ENCODE data around the gene CSTB. TPM values are rescaled to one million over a fixed set of nuclear protein-coding genes. Genes with fewer than 3 reads are reported as not detected.
A peak's percentile ranks its signal among the peaks of the same experiment; 100 is the strongest.

Gene CSTB
- total RNA-seq, 1 donor from 2014 or later, result 42.6 TPM

GRCh38 chr21:43741423-43742096 lies 34.5 kb downstream of the CSTB start:
- TF ChIP-seq, protein P1, sequence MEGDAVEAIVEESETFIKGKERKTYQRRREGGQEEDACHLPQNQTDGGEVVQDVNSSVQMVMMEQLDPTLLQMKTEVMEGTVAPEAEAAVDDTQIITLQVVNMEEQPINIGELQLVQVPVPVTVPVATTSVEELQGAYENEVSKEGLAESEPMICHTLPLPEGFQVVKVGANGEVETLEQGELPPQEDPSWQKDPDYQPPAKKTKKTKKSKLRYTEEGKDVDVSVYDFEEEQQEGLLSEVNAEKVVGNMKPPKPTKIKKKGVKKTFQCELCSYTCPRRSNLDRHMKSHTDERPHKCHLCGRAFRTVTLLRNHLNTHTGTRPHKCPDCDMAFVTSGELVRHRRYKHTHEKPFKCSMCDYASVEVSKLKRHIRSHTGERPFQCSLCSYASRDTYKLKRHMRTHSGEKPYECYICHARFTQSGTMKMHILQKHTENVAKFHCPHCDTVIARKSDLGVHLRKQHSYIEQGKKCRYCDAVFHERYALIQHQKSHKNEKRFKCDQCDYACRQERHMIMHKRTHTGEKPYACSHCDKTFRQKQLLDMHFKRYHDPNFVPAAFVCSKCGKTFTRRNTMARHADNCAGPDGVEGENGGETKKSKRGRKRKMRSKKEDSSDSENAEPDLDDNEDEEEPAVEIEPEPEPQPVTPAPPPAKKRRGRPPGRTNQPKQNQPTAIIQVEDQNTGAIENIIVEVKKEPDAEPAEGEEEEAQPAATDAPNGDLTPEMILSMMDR (IDR thresholded peaks at IDR 0.05; ENCODE audit: unreplicated experiment), result no peak
- DNase-seq (ENCODE audit: low spot score, unreplicated experiment), result no peak
- no peaks in the 10 kb centered on the region for H3K27me3 Mint-ChIP-seq
- peak overlapping the region; percentile 29 for H3K27ac Mint-ChIP-seq
- H3K36me3 Mint-ChIP-seq (ENCODE audit: insufficient read depth), result peaks cover 3% of the 10 kb centered on the region
- no peaks in the 10 kb centered on the region for H3K9me3 Mint-ChIP-seq (ENCODE audit: low read depth)
- H3K4me1 Mint-ChIP-seq (ENCODE audit: low read depth), result peaks cover 8% of the 10 kb centered on the region
- H3K4me3 Mint-ChIP-seq (ENCODE audit: low read depth), result peak overlapping the region; percentile 45

DNA sequence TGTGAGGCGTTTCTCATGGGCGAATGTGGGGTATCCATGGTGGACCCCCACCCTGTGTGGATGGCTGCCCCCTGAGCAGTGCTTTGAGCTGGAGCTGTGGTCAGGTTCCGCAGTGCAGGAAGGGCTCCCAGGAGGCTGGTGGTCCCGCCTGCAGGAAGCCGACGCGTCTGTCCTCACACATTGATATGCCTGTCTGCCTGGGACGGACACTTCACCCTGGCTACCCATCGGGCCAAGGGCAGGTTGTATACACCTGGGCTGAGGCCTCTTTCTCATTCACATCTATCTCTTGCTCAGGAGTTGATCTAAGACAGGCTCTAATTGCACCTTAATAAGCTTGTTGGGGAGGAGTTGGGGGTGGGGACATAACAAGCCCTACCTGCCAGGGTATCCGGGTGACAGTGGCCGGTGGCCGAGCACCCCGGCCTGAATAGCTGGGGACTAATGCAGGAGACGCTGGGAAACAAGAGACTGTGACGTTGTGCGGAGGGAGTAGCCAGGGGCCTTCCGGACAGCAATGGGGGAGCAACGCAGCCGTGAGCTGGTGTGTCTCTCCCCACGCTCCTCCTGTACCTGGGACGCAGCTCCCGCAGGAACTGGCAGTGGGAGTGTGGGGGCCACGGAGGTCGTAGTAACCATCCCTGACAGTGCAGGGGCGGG lies 35.5 kb downstream of the CSTB start:
- Mint-ChIP-seq H3K27me3 (no peaks in the 10 kb centered on the region), H3K4me3 (ENCODE audit: low read depth) (peak overlapping the region; percentile 63), H3K4me1 (ENCODE audit: low read depth) (peaks cover 8% of the 10 kb centered on the region), H3K27ac (peak overlapping the region; percentile 96), H3K36me3 (ENCODE audit: insufficient read depth) (peaks cover 3% of the 10 kb centered on the region), H3K9me3 (ENCODE audit: low read depth) (no peaks in the 10 kb centered on the region)
- peak; percentile 31 for DNase-seq (ENCODE audit: low spot score, unreplicated experiment)
- TF ChIP-seq, protein P1 (IDR thresholded peaks at IDR 0.05; ENCODE audit: unreplicated experiment), result no peak

- Mint-ChIP-seq H3K4me3 (ENCODE audit: low read depth) (no peak overlapping the region), H3K27me3 (no peaks in the 10 kb centered on the region), H3K36me3 (ENCODE audit: insufficient read depth) (peaks cover 2% of the 10 kb centered on the region), H3K4me1 (ENCODE audit: low read depth) (peaks cover 8% of the 10 kb centered on the region), H3K9me3 (ENCODE audit: low read depth) (no peaks in the 10 kb centered on the region), H3K27ac (peak overlapping the region; percentile 96)
- DNase-seq (ENCODE audit: low spot score, unreplicated experiment), result no peak
- TF ChIP-seq, protein P1 (IDR thresholded peaks at IDR 0.05; ENCODE audit: unreplicated experiment), result no peak
Observed at GRCh38 chr21:43739621-43740435, 36.3 kb downstream of the CSTB start.

DNA sequence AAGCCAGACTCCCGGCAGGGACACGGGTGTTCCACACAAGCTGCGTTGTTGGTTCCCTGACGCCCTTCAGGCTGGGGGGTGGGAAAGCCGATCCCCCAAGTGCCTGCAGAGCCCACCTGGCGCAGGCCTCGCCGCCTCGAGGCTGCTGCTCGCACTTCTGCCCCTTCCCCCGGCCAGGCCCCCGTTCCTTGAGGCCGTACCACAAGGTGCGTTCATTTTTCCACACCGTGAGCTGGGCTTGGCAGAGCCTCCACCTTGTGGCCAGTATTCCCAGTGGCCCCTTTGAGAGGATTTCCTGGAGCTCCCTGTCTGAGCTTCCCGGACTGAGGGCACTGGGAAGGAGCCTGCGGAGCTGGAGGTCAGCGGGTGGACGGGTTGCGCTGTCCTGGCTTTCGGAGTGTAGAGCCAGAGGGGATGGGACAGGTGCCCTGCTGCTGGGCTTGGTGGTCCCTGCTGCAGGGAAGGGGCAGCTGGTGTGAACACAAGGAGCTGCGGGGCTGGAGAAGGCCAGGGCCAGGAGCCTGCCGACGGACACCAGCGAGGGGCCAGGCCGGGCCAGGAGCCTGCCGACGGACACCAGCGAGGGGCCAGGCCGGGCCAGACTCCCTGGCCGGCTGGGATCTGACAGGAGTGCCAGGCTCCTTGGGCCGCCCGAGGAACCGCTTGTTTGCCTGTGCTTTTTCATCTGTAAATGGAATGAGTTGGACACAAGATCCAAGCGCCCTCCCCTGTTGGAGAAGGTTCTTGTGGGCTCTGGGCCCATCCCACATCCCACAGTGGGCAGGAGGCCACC lies 38.8 kb downstream of the CSTB start:
- Mint-ChIP-seq H3K27ac (no peak overlapping the region), H3K9me3 (ENCODE audit: low read depth) (no peaks in the 10 kb centered on the region), H3K4me1 (ENCODE audit: low read depth) (peaks cover 8% of the 10 kb centered on the region), H3K36me3 (ENCODE audit: insufficient read depth) (peaks cover 3% of the 10 kb centered on the region), H3K4me3 (ENCODE audit: low read depth) (no peak overlapping the region), H3K27me3 (no peaks in the 10 kb centered on the region)
- DNase-seq (ENCODE audit: low spot score, unreplicated experiment), result no peak
- TF ChIP-seq, protein P1 (IDR thresholded peaks at IDR 0.05; ENCODE audit: unreplicated experiment), result no peak
